HL-60 (cell line): ENCODE results near the gene BLOC1S1.

Experiments
- CTCF ChIP-seq: IDR thresholded peaks from one replicate; pipeline ENCODE4 v1.5.1; 2011; ENCODE audit warnings: low read length, control low read depth, inconsistent platforms; ENCODE audit not compliant: insufficient read depth
- GABPA ChIP-seq: IDR thresholded peaks from 2 replicates; pipeline ENCODE4 v1.6.1; 2012; ENCODE audit warnings: low read depth
- POLR2AphosphoS5 ChIP-seq: IDR thresholded peaks from 2 replicates; pipeline ENCODE4 v1.6.1; 2012; ENCODE audit warnings: low read depth
- REST ChIP-seq: IDR thresholded peaks from 2 replicates; pipeline ENCODE4 v1.6.1; 2012; ENCODE audit warnings: low read depth; ENCODE audit not compliant: insufficient replicate concordance
- SPI1 ChIP-seq: IDR thresholded peaks from 2 replicates; pipeline ENCODE4 v1.6.1; 2012; ENCODE audit warnings: low read depth, mild to moderate bottlenecking, borderline replicate concordance

GRCh38 chr12:55728186-55728938 is 12.5 kb downstream of the BLOC1S1 start:
- TF ChIP-seq CTCF: no peak
- TF ChIP-seq POLR2AphosphoS5: no peak
- TF ChIP-seq REST: no peak
- TF ChIP-seq GABPA: no peak
- no peak for TF ChIP-seq SPI1
